Neural progenitor cell (in vitro differentiated cells): ENCODE data around the gene VAV3.

Experiments used
- CTCF ChIP-seq: fragments of 200-600 bp; sonication (generic); IDR thresholded peaks from 2 replicates; pipeline ENCODE4 v1.5.1; 2017; ENCODE audit warnings: antibody characterized with exemption, mild to moderate bottlenecking
- EZH2 ChIP-seq: fragments of 200-600 bp; sonication (generic); IDR thresholded peaks from 2 replicates; pipeline ENCODE4 v1.6.1; 2017; ENCODE audit warnings: antibody characterized with exemption, mild to moderate bottlenecking, moderate library complexity

DNA sequence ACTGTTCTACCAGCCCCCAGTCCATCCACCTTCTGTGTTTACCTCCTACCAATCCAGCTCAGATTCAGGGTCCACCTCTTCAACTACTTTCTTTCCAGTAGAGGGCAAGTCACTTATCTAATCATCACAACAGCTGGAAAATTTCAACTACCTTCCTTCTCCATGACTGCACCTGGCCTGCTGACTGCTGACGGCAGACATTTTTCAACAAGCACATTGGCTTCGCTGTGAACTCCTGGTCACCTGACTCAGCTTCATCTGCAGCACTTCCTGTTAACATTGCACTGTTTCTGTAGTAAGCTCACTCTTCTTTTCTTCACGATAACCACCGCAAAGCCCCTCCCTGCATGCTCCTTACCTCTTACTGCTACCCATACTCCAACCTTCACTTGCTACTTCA is 418.4 kb downstream of the VAV3 start:
- TF ChIP-seq CTCF (no peak), EZH2 (no peak)
